HepG2 (cell line): ENCODE measurements around the gene KTN1. TPM values are rescaled to one million over a fixed set of nuclear protein-coding genes. Genes with fewer than 3 reads are reported as not detected.

ENCODE experiments used
- ADNP ChIP-seq: sonication (generic); formaldehyde crosslinking; IDR thresholded peaks from 2 replicates; pipeline ENCODE4 v1.4.0; 2020; ENCODE audit warnings: missing genetic modification reagents
- ARID3A ChIP-seq: IDR thresholded peaks from 2 replicates; pipeline ENCODE4 v1.6.1; 2012; ENCODE audit warnings: low read depth, low read length, improper control_type of control experiment
- DPF2 ChIP-seq: sonication (generic); formaldehyde crosslinking; IDR thresholded peaks from 2 replicates; pipeline ENCODE4 v1.4.0; 2020; ENCODE audit warnings: mild to moderate bottlenecking, low read depth, missing genetic modification reagents, borderline replicate concordance
- GTF2F1 ChIP-seq: fragments of 150-350 bp; IDR thresholded peaks from 2 replicates; pipeline ENCODE4 v1.6.1; 2014; ENCODE audit warnings: low read length
- IRF2 ChIP-seq: IDR thresholded peaks from 2 replicates; pipeline ENCODE4 v1.6.1; 2018; ENCODE audit warnings: missing genetic modification reagents, missing compliant biosample characterization
- ISL2 ChIP-seq: sonication (generic); formaldehyde crosslinking; IDR thresholded peaks from 2 replicates; pipeline ENCODE4 v1.5.0; 2020; ENCODE audit warnings: missing genetic modification reagents
- NCOA1 ChIP-seq: sonication (generic); formaldehyde crosslinking; IDR thresholded peaks from 2 replicates; pipeline ENCODE4 v1.9.0; 2021; ENCODE audit warnings: missing genetic modification reagents
- POGZ ChIP-seq: sonication (generic); formaldehyde crosslinking; IDR thresholded peaks from 2 replicates; pipeline ENCODE4 v1.4.0; 2020; ENCODE audit warnings: mild to moderate bottlenecking, missing genetic modification reagents
- POLR2G ChIP-seq: fragments of 200-400 bp; formaldehyde crosslinking; IDR thresholded peaks from 2 replicates; pipeline ENCODE4 v1.6.1; 2018; ENCODE audit warnings: mild to moderate bottlenecking, low read depth, low read length, moderate library complexity
- PPARG ChIP-seq: conservative IDR thresholded peaks from 2 replicates; pipeline ENCODE4 v1.6.1; 2016; ENCODE audit warnings: missing biosample characterization, missing genetic modification reagents
- SOX6 ChIP-seq, 2 experiments: fragments of 450-650 bp in 1 of 2; sonication (generic) in 1 of 2; formaldehyde crosslinking in 1 of 2; IDR thresholded peaks; 2 replicates each; pipeline versions ENCODE4 v1.4.0 to v1.6.1; 2017 to 2020; ENCODE audit warnings: antibody characterized with exemption in 1 of 2, mild to moderate bottlenecking in 1 of 2, missing genetic modification reagents in 1 of 2
- ZBTB33 ChIP-seq: sonication (generic); formaldehyde crosslinking; IDR thresholded peaks from 2 replicates; pipeline ENCODE4 v1.4.0; 2020; ENCODE audit warnings: missing genetic modification reagents
- ZNF34 ChIP-seq: sonication (generic); formaldehyde crosslinking; IDR thresholded peaks from 2 replicates; pipeline ENCODE4 v1.4.0; 2020; ENCODE audit warnings: mild to moderate bottlenecking, missing genetic modification reagents, borderline replicate concordance
- ZNF503 ChIP-seq: sonication (generic); formaldehyde crosslinking; IDR thresholded peaks from 2 replicates; pipeline ENCODE4 v1.4.0; 2020; ENCODE audit warnings: missing genetic modification reagents
- ZNF619 ChIP-seq: sonication (generic); formaldehyde crosslinking; IDR thresholded peaks from 2 replicates; pipeline ENCODE4 v1.4.0; 2020; ENCODE audit warnings: mild to moderate bottlenecking, missing genetic modification reagents
- ZSCAN25 ChIP-seq: sonication (generic); formaldehyde crosslinking; IDR thresholded peaks from 2 replicates; pipeline ENCODE4 v1.8.0; 2022; ENCODE audit warnings: mild to moderate bottlenecking, missing genetic modification reagents
- polyA plus RNA-seq, 8 experiments: library from polyadenylated mRNA; depleted of rRNA in 3 of 8; stranded (reverse) in 7 of 8; unstranded in 1 of 8; fragments of >200 nt; fragmentation: Illumina TruSeq in 4 of 8; extraction: Trizol in 4 of 8; gene quantifications; 2 replicates each; pipeline versions ENCODE4 v1.2.1 to v1.2.3, GENCODE V29; 2011 to 2016; ENCODE audit warnings: low read depth in 4 of 8, missing spikeins in 1 of 8, mixed read lengths in 1 of 8; ENCODE audit not compliant: insufficient read depth in 1 of 8
- total RNA-seq, 5 experiments: library from RNA; depleted of rRNA; stranded (reverse); fragments of >200 nt; fragmentation: Illumina TruSeq; extraction: Trizol; gene quantifications; 2 replicates each; pipeline ENCODE4 v1.2.3, GENCODE V29; 2016; ENCODE audit warnings: low read depth in 1 of 5
- TF ChIP-seq, protein P1 (sequence below): sonication (generic); formaldehyde crosslinking; IDR thresholded peaks from 2 replicates; pipeline ENCODE4 v1.9.0; 2021; ENCODE audit warnings: mild to moderate bottlenecking, missing genetic modification reagents

KTN1 gene
- total and polyA plus RNA-seq, 2 of the 13 experiments (the other 11 are each of a cell fraction or from before 2014, with no cell fraction given), result 60.6 to 169 TPM

DNA sequence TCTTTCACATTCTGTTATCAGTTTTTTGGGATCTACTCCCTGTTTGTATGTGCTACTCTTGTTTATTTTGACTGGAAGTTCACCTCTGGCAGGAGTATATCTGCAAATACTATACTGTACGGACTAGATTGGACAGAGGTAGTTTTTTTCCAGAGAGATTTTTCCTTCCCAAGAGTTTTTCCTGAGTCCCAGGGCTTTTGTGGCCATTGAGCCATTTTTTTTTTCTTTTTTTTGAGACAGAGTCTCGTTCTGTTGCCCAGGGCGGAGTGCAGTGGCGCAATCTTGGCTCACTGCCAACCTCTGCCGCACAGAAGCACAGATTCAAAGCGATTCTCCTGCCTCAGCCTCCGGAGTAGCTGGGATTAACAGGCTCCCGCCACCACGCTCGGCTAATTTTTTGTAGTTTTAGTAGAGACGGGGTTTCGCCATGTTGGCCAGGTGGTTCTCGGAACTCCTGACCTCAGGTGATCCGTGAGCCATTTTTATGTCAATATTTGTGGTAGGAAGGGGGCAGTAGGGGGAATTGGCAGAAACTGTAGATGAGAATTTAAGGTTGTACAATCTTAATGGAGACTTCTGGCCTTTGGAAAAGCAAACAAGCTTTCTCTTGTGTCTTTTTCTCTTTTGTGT, 19.4 kb downstream of the KTN1 start (continued):
- TF ChIP-seq, protein P1, sequence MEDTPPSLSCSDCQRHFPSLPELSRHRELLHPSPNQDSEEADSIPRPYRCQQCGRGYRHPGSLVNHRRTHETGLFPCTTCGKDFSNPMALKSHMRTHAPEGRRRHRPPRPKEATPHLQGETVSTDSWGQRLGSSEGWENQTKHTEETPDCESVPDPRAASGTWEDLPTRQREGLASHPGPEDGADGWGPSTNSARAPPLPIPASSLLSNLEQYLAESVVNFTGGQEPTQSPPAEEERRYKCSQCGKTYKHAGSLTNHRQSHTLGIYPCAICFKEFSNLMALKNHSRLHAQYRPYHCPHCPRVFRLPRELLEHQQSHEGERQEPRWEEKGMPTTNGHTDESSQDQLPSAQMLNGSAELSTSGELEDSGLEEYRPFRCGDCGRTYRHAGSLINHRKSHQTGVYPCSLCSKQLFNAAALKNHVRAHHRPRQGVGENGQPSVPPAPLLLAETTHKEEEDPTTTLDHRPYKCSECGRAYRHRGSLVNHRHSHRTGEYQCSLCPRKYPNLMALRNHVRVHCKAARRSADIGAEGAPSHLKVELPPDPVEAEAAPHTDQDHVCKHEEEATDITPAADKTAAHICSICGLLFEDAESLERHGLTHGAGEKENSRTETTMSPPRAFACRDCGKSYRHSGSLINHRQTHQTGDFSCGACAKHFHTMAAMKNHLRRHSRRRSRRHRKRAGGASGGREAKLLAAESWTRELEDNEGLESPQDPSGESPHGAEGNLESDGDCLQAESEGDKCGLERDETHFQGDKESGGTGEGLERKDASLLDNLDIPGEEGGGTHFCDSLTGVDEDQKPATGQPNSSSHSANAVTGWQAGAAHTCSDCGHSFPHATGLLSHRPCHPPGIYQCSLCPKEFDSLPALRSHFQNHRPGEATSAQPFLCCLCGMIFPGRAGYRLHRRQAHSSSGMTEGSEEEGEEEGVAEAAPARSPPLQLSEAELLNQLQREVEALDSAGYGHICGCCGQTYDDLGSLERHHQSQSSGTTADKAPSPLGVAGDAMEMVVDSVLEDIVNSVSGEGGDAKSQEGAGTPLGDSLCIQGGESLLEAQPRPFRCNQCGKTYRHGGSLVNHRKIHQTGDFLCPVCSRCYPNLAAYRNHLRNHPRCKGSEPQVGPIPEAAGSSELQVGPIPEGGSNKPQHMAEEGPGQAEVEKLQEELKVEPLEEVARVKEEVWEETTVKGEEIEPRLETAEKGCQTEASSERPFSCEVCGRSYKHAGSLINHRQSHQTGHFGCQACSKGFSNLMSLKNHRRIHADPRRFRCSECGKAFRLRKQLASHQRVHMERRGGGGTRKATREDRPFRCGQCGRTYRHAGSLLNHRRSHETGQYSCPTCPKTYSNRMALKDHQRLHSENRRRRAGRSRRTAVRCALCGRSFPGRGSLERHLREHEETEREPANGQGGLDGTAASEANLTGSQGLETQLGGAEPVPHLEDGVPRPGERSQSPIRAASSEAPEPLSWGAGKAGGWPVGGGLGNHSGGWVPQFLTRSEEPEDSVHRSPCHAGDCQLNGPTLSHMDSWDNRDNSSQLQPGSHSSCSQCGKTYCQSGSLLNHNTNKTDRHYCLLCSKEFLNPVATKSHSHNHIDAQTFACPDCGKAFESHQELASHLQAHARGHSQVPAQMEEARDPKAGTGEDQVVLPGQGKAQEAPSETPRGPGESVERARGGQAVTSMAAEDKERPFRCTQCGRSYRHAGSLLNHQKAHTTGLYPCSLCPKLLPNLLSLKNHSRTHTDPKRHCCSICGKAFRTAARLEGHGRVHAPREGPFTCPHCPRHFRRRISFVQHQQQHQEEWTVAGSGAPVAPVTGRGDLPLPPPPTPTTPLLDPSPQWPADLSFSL (CRISPR knock-in tag), result no peak
- TF ChIP-seq POGZ (CRISPR knock-in tag) (peak; percentile 97), ZNF619 (no peak), POLR2G (0 out of 2 replicates have a peak, but pooled peaks have one; percentile 33), ZSCAN25 (CRISPR knock-in tag) (peak; percentile 31; the same call in 1 of the 2 replicates), SOX6 (IDR thresholded peaks at IDR 0.05) (no peak), SOX6 (CRISPR knock-in tag; IDR thresholded peaks at IDR 0.05) (peak; percentile 91), ISL2 (peak; percentile 90), IRF2 (CRISPR knock-in tag) (peak; percentile 80; the same call in 1 of the 2 replicates), ZNF34 (CRISPR knock-in tag) (no peak), ZNF503 (CRISPR knock-in tag) (peak; percentile 90; the same call in 1 of the 2 replicates), PPARG (CRISPR knock-in tag) (no peak; the same call in 1 of the 2 replicates), ADNP (peak; percentile 43; the same call in 1 of the 2 replicates), ZBTB33 (CRISPR knock-in tag) (peak; percentile 75), GTF2F1 (no peak; the same call in 1 of the 2 replicates), NCOA1 (CRISPR knock-in tag) (no peak), DPF2 (CRISPR knock-in tag) (peak; percentile 87; the same call in 1 of the 2 replicates), ARID3A (peak; percentile 82)
